Endothelial cell of umbilical vein (primary cell): ENCODE results near the gene HS3ST3B1. TPM values are rescaled to one million over a fixed set of nuclear protein-coding genes. Genes with fewer than 3 reads are reported as not detected.

ENCODE experiments used
- BruUV-seq: library from RNA; stranded (reverse); fragments of 400-500 nt; replicated peaks from 2 replicates; lab custom pipeline; 2021; lab: Mats Ljungman, UMichigan
- CTCF ChIA-PET: fragments of 300-600, 350-600 bp; sonication (Branson Sonifier 250); formaldehyde crosslinking; loops from one replicate; lab custom pipeline; 2021; ENCODE audit warnings: antibody characterized with exemption, inconsistent platforms; lab: Charles Lee
- POLR2A ChIA-PET: fragments of 300-600, 350-600 bp; sonication (Branson Sonifier 250); formaldehyde crosslinking; loops from one replicate; lab custom pipeline; 2021; ENCODE audit warnings: antibody characterized with exemption, inconsistent platforms; lab: Charles Lee
- DNase-seq: peaks from one replicate; pipeline ENCODE4 v3.0.0-alpha.2; 2011; ENCODE audit warnings: low read depth, low spot score
- FAIRE-seq: peaks from 2 replicates; lab custom pipeline; 2011; peaks lifted over from hg19 to GRCh38; lab: Jason Lieb, UNC
- H2AFZ ChIP-seq: 2 replicates; pipeline ENCODE4 v1.6.0; 2012; ENCODE audit warnings: low read depth, low read length, control low read depth, inconsistent platforms
- H3K27ac ChIP-seq: 2 replicates; pipeline ENCODE4 v1.5.1; 2011; ENCODE audit warnings: low read depth, mild to moderate bottlenecking, control low read depth, low read length, moderate library complexity; ENCODE audit not compliant: insufficient read depth
- H3K27me3 ChIP-seq, 2 experiments: 2 replicates each; pipeline versions ENCODE4 v1.6.0 to v1.6.1; 2011; ENCODE audit warnings: low read length in 2 of 2, mixed read lengths in 1 of 2; ENCODE audit not compliant: control insufficient read depth in 2 of 2, insufficient read depth in 2 of 2
- H3K36me3 ChIP-seq, 2 experiments: 2 replicates in 1 of 2; 3 replicates in 1 of 2; pipeline ENCODE4 v1.5.1; 2011; ENCODE audit warnings: low read length in 2 of 2, mild to moderate bottlenecking in 1 of 2, moderate library complexity in 1 of 2; ENCODE audit not compliant: control insufficient read depth in 2 of 2, insufficient read depth in 2 of 2; ENCODE audit errors: extremely low read depth in 1 of 2
- H3K4me1 ChIP-seq: 3 replicates; pipeline ENCODE4 v1.5.1; 2011; ENCODE audit warnings: mild to moderate bottlenecking, low read length; ENCODE audit not compliant: control insufficient read depth, insufficient read depth; ENCODE audit errors: extremely low read depth
- H3K4me2 ChIP-seq: 2 replicates; pipeline ENCODE4 v1.6.1; 2011; ENCODE audit warnings: low read length, control low read depth, mixed read lengths; ENCODE audit not compliant: insufficient read depth
- H3K4me3 ChIP-seq, 3 experiments: fragments of 200-600 bp in 1 of 3; sonication (generic), shearing (Covaris generic) in 1 of 3; replicated peaks in 1 of 3; 2 replicates each; pipeline ENCODE4 v1.5.1; 2011 to 2016; ENCODE audit warnings: control low read depth in 3 of 3, low read length in 3 of 3, mild to moderate bottlenecking in 2 of 3, inconsistent platforms in 1 of 3, low read depth in 1 of 3, moderate library complexity in 1 of 3; ENCODE audit not compliant: insufficient read depth in 1 of 3
- H3K79me2 ChIP-seq: 2 replicates; pipeline ENCODE4 v1.6.0; 2012; ENCODE audit warnings: low read length, inconsistent platforms; ENCODE audit not compliant: control insufficient read depth, insufficient read depth
- H3K9ac ChIP-seq: replicated peaks from 2 replicates; pipeline ENCODE3; 2011; ENCODE audit warnings: low read length, control low read depth; ENCODE audit not compliant: insufficient read depth; ENCODE audit errors: extremely low read depth
- H3K9me1 ChIP-seq: replicated peaks from 3 replicates; pipeline ENCODE4 v1.6.0; 2011; ENCODE audit warnings: mild to moderate bottlenecking, low read length; ENCODE audit not compliant: control insufficient read depth, insufficient read depth; ENCODE audit errors: extremely low read depth
- H3K9me3 ChIP-seq: replicated peaks from 2 replicates; pipeline ENCODE4 v1.5.1; 2012; ENCODE audit warnings: low read length, inconsistent platforms; ENCODE audit not compliant: control insufficient read depth, insufficient read depth
- H4K20me1 ChIP-seq: replicated peaks from 2 replicates; pipeline ENCODE3; 2011; ENCODE audit warnings: mild to moderate bottlenecking, low read length; ENCODE audit not compliant: control insufficient read depth, insufficient read depth; ENCODE audit errors: extremely low read depth
- EZH2 ChIP-seq: IDR thresholded peaks from 2 replicates; pipeline ENCODE4 v1.6.1; 2012; ENCODE audit warnings: borderline replicate concordance, low read depth, mild to moderate bottlenecking, moderate library complexity, low read length, inconsistent platforms; ENCODE audit not compliant: severe bottlenecking
- FOS ChIP-seq: IDR thresholded peaks from 2 replicates; pipeline ENCODE4 v1.6.1; 2011; ENCODE audit warnings: mild to moderate bottlenecking, low read length, moderate library complexity, borderline replicate concordance; ENCODE audit not compliant: insufficient read depth
- GATA2 ChIP-seq: IDR thresholded peaks from 2 replicates; pipeline ENCODE4 v1.7.0; 2011; ENCODE audit warnings: low read depth, mild to moderate bottlenecking, moderate library complexity, mixed read lengths, low read length; ENCODE audit not compliant: insufficient read length, insufficient read depth
- JUN ChIP-seq: IDR thresholded peaks from 2 replicates; pipeline ENCODE4 v1.6.1; 2011; ENCODE audit warnings: borderline replicate concordance, low read depth; ENCODE audit not compliant: insufficient read length, insufficient read depth
- MYC ChIP-seq: IDR thresholded peaks from one replicate; pipeline ENCODE4 v1.6.1; 2011; ENCODE audit warnings: mild to moderate bottlenecking, low read depth, low read length
- POLR2A ChIP-seq: IDR thresholded peaks from 2 replicates; pipeline ENCODE4 v1.6.1; 2012; ENCODE audit warnings: low read depth, mild to moderate bottlenecking, control low read depth, low read length
- POLR2AphosphoS5 ChIP-seq: IDR thresholded peaks from 2 replicates; pipeline ENCODE4 v1.6.1; 2012; ENCODE audit warnings: low read depth, mild to moderate bottlenecking, control low read depth, low read length, moderate library complexity; ENCODE audit not compliant: insufficient read depth
- dilution Hi-C: fragments of 300-500 bp; cut with MboI; formaldehyde crosslinking; loops from one replicate; pipeline ENCODE4 v1.15.0; 2019; ENCODE audit warnings: low sequenced_read_pairs; ENCODE audit not compliant: extremely low pct_ligation_motif_present
- intact Hi-C: fragments of 100-400 bp; cut with micrococcal nuclease; formaldehyde crosslinking; loops from one replicate; pipeline ENCODE4 v1.10.0; 2022
- polyA plus RNA-seq, 4 experiments: library from polyadenylated mRNA; depleted of rRNA in 3 of 4; stranded (reverse) in 3 of 4; unstranded in 1 of 4; fragments of >200 nt; gene quantifications; 2 replicates each; pipeline versions ENCODE4 v1.2.1 to v1.2.3, GENCODE V29; 2011 to 2012; ENCODE audit warnings: missing spikeins in 1 of 4
- total RNA-seq: library from RNA; stranded (reverse); gene quantifications from 2 replicates; pipeline ENCODE4 v1.2.3, GENCODE V29; 2021
- TF ChIP-seq, protein P1 (sequence below), 2 donors: IDR thresholded peaks; 1 replicate in 1 of 2; 2 replicates in 1 of 2; pipeline ENCODE4 v1.5.1; 2011; ENCODE audit warnings: low read length in 2 of 2, mild to moderate bottlenecking in 2 of 2, moderate library complexity in 2 of 2, control low read depth in 1 of 2, inconsistent platforms in 1 of 2, low read depth in 1 of 2; ENCODE audit not compliant: insufficient read depth in 1 of 2; ENCODE audit errors: extremely low read depth in 1 of 2
- TF ChIP-seq, protein P2 (sequence below): IDR thresholded peaks from 2 replicates; pipeline ENCODE4 v1.6.1; 2011; ENCODE audit not compliant: insufficient read depth, insufficient read length

Gene HS3ST3B1
- total and polyA plus RNA-seq, 2 donors (not counting 3 experiments of a cell fraction or from before 2014, with no cell fraction given) = not detected

DNA sequence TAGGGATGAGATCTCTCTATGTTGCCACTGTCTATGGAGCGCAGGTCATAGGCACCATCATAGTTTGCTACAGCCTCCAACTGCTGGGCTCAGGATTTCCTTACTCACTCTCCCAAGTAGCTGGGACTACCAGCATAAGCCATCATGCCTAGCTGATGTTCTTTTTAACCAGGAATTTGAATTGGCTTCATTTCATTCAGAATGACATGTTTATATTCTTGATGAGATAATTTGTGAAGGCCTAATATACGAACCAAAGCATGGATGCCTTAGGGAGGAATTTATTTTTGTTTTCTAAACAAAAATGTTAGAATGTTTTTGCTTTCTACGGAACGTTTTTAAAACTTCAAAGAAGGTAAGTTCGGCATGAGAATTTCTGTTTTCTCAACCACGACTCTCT, 71.6 kb downstream of the HS3ST3B1 start:
- FAIRE-seq (no peak), DNase-seq (no peak)
- ChIA-PET CTCF (no interaction called here), POLR2A (no interaction called here)
- Histone ChIP-seq H3K9me3 (peaks cover 5% of the 10 kb centered on the region), H3K36me3 (no peaks in the 10 kb centered on the region), H3K9ac (no peak overlapping the region), H2AFZ (no peak overlapping the region), H3K4me3 (no peak overlapping the region), H3K4me1 (no peaks in the 10 kb centered on the region), H3K27me3 (no peaks in the 10 kb centered on the region), H3K4me2 (no peak overlapping the region), H3K27ac (no peak overlapping the region), H3K79me2 (no peaks in the 10 kb centered on the region), H3K9me1 (no peaks in the 10 kb centered on the region), H4K20me1 (no peaks in the 10 kb centered on the region)
- dilution Hi-C loops = no loop called here
- TF ChIP-seq MYC (no peak), POLR2AphosphoS5 (no peak), EZH2 (no peak), JUN (no peak), POLR2A (no peak), GATA2 (no peak), FOS (no peak)
- TF ChIP-seq, protein P1, sequence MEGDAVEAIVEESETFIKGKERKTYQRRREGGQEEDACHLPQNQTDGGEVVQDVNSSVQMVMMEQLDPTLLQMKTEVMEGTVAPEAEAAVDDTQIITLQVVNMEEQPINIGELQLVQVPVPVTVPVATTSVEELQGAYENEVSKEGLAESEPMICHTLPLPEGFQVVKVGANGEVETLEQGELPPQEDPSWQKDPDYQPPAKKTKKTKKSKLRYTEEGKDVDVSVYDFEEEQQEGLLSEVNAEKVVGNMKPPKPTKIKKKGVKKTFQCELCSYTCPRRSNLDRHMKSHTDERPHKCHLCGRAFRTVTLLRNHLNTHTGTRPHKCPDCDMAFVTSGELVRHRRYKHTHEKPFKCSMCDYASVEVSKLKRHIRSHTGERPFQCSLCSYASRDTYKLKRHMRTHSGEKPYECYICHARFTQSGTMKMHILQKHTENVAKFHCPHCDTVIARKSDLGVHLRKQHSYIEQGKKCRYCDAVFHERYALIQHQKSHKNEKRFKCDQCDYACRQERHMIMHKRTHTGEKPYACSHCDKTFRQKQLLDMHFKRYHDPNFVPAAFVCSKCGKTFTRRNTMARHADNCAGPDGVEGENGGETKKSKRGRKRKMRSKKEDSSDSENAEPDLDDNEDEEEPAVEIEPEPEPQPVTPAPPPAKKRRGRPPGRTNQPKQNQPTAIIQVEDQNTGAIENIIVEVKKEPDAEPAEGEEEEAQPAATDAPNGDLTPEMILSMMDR (IDR thresholded peaks at IDR 0.05; ENCODE audit: extremely low read depth in 1 of 2, insufficient read depth in 1 of 2, low read depth in 1 of 2, low read length in 2 of 2) = no peak
- TF ChIP-seq, protein P2, sequence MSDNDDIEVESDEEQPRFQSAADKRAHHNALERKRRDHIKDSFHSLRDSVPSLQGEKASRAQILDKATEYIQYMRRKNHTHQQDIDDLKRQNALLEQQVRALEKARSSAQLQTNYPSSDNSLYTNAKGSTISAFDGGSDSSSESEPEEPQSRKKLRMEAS = no peak
- intact Hi-C loops = no loop called here
- BruUV-seq = no TSS peak
